Transverse colon (tissue), 3 donors: Measurements from ENCODE around the gene CYP17A1.

Source experiments
- CTCF ChIP-seq, 5 experiments: fragments of 200-600 bp in 3 of 5; fragments of 450-650 bp in 2 of 5; sonication (generic) in 3 of 5; IDR thresholded peaks; 1 replicate in 2 of 5; 2 replicates in 3 of 5; pipeline ENCODE4 v1.5.1; 2016 to 2017; ENCODE audit warnings: antibody characterized with exemption in 5 of 5, inconsistent platforms in 3 of 5, mild to moderate bottlenecking in 2 of 5, moderate library complexity in 1 of 5
- POLR2A ChIP-seq: fragments of 450-650 bp; IDR thresholded peaks from one replicate; pipeline ENCODE4 v1.6.1; 2016; ENCODE audit warnings: antibody characterized with exemption, mild to moderate bottlenecking, moderate library complexity

DNA sequence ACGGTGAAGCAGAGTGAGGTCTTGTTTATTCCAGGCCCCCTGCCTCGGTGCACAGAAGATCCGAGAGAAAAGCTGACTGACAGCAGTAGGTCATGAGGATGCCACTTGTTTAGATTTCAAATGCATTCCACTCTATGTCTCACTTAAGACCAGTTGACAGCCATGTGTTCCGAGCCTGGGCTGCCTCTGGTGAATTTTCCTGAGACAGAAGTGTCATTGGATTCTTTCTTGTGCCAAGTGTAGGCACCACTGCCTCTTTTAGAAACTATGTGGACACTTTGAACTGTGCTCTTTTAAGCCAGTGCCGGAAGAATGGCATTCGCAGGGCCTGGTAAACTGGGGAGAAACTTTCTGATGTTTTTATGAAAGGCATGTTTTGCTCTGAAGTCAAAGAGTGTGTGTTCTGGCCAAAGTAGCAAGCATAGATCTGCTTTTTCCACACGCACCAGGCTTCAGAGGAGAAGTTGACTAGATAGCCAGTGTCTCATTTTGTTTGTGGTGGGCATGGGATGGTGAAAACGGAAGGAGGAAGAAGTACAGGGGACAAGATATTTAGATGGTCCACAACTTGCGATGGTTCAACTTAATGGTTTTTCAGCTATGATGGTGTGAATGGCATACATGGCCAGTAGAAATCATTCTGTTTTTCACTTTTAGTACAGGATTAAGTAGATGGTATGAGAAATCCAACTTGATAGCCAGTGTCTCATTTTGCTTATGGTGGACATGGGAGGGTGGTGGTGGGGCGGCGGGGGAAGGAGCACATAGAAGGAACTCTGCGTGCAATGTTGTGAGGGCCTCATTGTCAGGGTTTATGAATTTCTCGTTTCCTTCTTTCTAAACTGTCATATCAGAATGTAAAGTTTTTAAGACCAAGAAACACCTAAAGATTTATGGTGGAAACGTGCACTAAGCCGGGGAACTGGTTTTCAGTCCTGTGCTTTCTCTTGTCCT, 41.5 kb downstream of the CYP17A1 start:
- TF ChIP-seq CTCF (IDR thresholded peaks at IDR 0.05) (no peak), POLR2A (no peak)
